Measurements from ENCODE around the gene PRMT9.

PRMT9 gene

GRCh38 chr4:147617841-147618691 is 65.9 kb downstream of the PRMT9 start:
- no peak for DNase-seq

DNA sequence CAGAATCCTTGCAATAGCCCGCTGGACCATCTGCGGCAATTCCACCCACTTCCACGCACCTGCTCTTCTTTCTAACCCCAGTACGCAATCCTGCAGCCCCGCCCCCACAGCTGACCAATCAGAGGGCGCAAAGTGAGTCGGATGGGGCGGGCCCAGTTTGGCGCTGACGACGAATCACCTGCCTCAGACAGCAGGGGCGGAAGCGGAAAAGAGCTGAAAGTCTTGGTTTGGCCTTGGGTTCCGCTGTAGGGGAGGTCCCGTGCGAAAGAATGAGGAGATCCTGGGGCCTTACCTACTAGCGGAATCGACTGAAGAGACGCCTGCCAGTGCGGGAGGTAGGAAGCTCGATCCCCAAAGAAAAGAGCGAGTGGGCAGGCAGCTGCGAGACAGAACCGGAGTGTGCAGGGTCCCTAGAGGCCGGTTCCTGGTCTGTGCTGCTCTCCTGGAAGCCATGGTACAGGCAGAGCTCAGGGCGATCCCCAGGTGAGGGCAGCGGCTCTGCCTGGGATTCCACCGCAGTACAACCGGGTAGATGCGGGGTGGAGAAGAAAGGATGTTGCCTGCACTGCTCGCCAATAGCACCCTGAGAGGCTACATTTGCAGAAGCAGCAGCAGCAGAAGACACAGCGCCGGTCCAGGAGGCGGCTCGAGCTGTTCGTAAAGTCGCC is 66.7 kb downstream of the PRMT9 start, which contains the start of gene TMEM184C:
Gene TMEM184C (plus strand): TSS at position 225 of the 668 bp plus-strand sequence. CDS start 560 bp downstream, outside the sequence.
- peak; percentile 96 for DNase-seq

GRCh38 chr4:147616849-147617172 is 67.2 kb downstream of the PRMT9 start:
- no peak for DNase-seq

DNA sequence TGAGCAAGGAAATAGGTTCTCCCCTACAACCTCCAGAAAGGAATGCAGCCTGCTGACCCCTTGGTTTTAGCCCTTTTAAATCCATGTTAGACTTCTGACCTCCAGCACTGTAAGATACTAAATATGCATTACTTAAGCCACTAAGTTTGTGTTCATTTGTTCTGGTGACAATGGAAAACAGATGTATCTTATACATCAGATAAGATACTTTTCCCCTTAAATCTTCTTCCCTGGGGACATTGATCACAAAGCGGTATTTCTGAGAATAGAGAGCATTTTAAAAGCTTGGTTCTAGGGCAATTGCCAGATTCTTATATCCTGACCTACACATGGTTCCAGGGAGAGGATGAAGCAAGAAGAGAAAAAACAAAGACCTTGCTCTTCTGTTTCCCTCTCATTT is 73.3 kb downstream of the PRMT9 start:
- no peak for DNase-seq

DNA sequence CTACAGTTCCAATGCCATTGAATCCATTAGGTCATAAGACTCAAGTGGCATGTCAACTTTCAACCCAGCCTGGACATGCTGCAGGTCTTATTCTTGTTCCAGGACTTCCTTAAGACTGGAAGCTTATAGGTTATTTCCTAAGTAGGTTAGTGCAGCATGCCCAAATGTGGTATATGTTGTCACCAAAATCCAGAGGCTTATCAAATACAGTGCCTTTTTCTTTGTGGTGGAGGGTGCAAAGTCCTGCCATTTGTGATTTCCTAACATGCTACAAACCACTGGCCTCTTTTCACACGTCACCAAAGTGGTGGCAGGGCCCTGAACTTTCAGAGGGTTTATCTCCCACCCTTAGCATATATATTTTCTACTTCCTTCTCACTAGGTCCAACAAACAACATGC is 76.5 kb downstream of the PRMT9 start:
- no peak for DNase-seq

- no peak for DNase-seq
Observed at GRCh38 chr4:147605499-147605898, 78.5 kb downstream of the PRMT9 start.

GRCh38 chr4:147599769-147600168 is 84.2 kb downstream of the PRMT9 start:
- DNase-seq, result no peak

GRCh38 chr4:147599206-147599605 is 84.8 kb downstream of the PRMT9 start:
- DNase-seq, result no peak

DNA sequence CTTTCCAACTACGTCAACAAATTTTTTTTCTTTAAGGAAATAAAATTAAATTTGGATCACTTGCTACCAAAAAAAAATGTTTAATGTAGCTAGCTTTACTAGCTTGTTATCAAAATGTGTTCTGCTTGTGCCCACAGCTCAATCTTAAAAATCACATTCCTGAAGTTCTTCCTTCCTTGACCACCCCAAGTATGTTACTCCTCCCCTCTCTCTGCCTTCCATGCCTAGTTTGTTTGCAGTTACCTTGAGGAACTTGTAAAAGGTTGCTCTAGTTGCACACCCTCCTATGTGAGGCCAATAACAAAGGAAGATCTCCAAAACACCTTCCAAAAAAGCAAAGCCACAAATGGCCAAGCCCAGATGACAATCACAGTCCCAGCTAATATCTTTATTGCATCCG is 86.4 kb downstream of the PRMT9 start:
- DNase-seq, result no peak

GRCh38 chr4:147596981-147597380 is 87.0 kb downstream of the PRMT9 start:
- no peak for DNase-seq

DNA sequence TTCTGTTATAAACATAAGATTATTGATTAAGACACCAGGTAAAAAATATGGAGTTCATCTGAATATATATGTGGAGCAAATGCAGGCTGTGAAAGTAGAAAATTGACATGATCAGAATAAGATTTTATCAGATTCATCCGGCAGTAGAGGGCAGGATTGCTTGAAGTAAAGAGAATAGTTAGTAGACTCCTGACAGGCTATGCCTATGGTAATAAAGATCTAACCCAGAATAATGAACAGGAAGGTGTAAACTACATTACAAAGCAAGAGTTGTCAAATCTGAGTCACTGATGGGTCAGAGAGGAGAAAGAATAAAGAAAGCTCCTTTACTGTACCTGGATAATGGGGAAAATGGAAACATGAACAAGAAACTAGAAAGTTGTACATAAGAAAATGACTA is 87.6 kb downstream of the PRMT9 start:
- DNase-seq, result no peak

GRCh38 chr4:147594578-147594977 is 89.4 kb downstream of the PRMT9 start:
- no peak for DNase-seq

- no peak for DNase-seq
Observed at GRCh38 chr4:147594107-147594506, 89.9 kb downstream of the PRMT9 start.

GRCh38 chr4:147591106-147591505 is 92.9 kb downstream of the PRMT9 start:
- no peak for DNase-seq

GRCh38 chr4:147590249-147590920 is 93.6 kb downstream of the PRMT9 start:
- DNase-seq, result peak; percentile 63

DNA sequence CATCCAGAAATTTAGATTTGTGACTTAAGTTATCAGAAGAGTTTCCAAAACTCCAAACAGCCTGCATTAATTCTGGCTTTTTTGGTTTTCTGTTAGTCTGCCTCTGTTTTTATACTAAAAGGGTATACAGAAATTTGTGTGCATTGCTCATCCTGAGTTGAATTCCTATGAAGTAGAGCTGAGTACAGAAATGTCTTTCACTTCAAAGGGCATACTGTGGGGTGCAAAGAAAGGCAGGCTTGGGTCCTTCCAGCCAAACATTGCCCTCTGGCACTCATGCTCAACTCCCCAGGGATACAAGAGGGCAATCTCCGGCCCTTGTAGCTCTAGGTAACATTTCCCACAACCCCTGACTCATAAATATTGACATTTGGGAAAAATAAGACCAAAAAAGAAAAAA is 94.4 kb downstream of the PRMT9 start:
- DNase-seq, result no peak
